ENCODE data around the gene ACTR10. TPM values are rescaled to one million over a fixed set of nuclear protein-coding genes. Genes with fewer than 3 reads are reported as not detected.

ACTR10 gene
- total and polyA plus RNA-seq, 5 donors, result 71.3 to 130 (median 77.4) TPM

DNA sequence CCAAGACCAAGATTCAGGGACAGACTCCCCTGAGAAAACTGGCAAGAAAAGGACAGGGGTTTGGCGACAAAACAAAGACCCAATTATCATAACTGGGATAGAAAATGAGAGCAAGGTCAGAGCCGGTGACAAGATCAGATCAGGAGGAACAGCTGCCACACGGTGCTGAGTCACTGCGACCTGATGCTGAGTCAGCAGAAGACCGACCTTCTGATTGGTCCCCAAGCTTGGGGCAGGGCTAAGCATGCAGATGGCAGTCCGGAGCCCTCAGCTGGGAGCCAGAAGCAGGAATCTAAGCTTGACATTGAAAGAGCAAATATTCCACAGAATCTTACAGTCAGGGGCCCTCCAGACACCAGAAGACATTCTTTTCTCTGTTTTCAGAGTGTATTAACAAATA is 28.9 kb upstream of the ACTR10 start:
- DNase-seq (peak; percentile 77 to 85 (median 81)), ATAC-seq (peak; percentile 92 to 96)
- Histone ChIP-seq H3K27me3 (ENCODE audit: control insufficient read depth, insufficient read depth) (no peaks in the 10 kb centered on the region), H3K4me3 (ENCODE audit: low read length) (no peak overlapping the region), H3K4me1 (ENCODE audit: control insufficient read depth, insufficient read depth, low read length) (peaks cover 2% of the 10 kb centered on the region), H3K27ac (ENCODE audit: low read length) (no peak overlapping the region), H3K9me3 (ENCODE audit: control insufficient read depth, low read length) (no peaks in the 10 kb centered on the region)
- WGBS, result 22% methylated on average over 6 of the region's 6 CpGs
- intact Hi-C loops (cut with DNase I), result no loop called here

DNA sequence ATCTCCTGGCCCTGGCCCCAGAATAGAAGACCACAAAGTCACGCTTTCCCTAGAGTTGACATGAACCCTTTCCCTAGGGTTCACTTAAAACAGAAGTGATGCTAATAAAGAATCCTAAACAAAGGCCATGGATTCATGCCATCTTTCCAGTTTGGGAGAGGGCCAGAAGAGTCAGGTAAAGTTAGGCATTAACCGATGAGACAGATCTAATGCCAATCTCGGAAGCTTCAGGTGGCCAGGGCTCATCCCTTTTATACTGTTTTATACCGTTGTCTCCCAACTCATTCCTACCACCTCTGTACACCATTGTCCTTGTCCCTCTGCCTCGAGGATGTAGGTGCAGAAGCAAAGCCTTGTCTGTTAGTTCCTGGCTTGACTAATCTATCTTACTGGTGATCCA is 22.8 kb upstream of the ACTR10 start:
- Histone ChIP-seq H3K4me1 (ENCODE audit: control insufficient read depth, insufficient read depth, low read length) (no peaks in the 10 kb centered on the region), H3K9me3 (ENCODE audit: control insufficient read depth, low read length) (no peaks in the 10 kb centered on the region), H3K27ac (ENCODE audit: low read length) (no peak overlapping the region), H3K27me3 (ENCODE audit: control insufficient read depth, insufficient read depth) (no peaks in the 10 kb centered on the region), H3K4me3 (ENCODE audit: low read length) (no peak overlapping the region)
- ATAC-seq, result no peak
- DNase-seq, result no peak
- intact Hi-C loops (cut with DNase I), result no loop called here
- WGBS, result 80% methylated on average over 5 of the region's 5 CpGs

DNA sequence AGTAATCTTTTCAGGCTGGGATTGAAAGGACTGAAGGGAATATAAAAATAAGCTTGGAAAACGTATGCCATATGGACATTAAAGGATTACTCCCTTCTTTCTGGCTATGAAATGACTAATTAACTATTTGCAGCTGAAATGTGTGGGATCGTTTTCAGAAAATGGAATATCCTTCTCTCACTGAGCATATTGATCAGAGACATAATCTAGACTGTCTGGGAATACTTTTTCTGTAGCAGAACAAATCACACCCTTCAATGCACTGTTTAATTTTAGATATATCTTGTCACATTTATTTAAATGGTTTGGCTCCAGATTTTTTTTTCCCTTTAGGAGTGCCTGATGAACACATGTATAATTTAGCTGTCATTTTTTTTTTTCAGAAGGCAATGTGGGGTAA is 10.8 kb upstream of the ACTR10 start:
- intact Hi-C loops (cut with DNase I), result no loop called here
- 75% methylated on average over 2 of the region's 2 CpGs for WGBS
- H3K4me1 ChIP-seq (ENCODE audit: control insufficient read depth, insufficient read depth, low read length), result no peaks in the 10 kb centered on the region
- no peaks in the 10 kb centered on the region for H3K27me3 ChIP-seq (ENCODE audit: control insufficient read depth, insufficient read depth)
- DNase-seq, result no peak
- H3K27ac ChIP-seq (ENCODE audit: low read length), result no peak overlapping the region
- ATAC-seq, result no peak
- H3K4me3 ChIP-seq (ENCODE audit: low read length), result no peak overlapping the region
- no peaks in the 10 kb centered on the region for H3K9me3 ChIP-seq (ENCODE audit: control insufficient read depth, low read length)

DNA sequence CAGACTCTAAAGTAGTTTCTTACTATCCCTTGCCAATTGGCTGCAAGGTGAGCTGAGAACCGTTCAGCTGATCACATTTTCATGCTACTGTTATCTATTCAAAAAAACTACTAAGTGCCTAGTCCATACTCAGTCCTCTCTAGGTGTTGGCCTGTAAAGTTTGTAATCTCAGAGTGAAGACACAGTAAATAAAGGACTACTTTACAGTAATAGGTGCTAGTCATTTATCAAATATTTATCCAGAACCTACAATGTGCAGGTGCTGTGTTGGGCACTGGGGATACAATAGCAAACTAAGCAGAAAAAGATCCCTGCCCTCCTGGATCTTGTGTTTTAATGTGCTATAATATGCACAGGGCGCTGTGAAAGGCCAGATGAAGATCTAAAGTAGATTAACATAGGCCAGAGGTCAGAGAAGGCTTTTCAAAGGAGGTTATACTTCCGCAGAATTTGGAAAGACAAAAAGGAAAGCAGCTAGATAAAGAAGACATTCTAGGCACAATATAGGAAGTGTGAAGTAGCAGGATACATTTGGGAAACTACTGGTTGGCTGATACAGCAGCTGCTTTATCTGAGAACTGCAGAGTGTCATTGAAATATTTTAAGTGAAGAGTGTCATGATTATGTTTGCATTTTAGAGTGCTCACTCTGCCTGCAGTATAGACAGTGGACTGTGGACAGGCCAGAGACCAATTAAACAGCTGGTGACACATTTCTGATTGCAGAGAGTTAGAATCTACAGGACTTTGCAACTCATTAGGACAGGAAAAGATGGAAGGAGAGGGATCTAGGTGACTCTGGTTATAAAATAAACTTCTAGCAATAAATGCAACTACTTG is 8.0 kb upstream of the ACTR10 start:
- ATAC-seq (peak in 1 of 2 donors; percentile 26), DNase-seq (no peak)
- Histone ChIP-seq H3K4me3 (ENCODE audit: low read length) (no peak overlapping the region), H3K27ac (ENCODE audit: low read length) (no peak overlapping the region), H3K27me3 (ENCODE audit: control insufficient read depth, insufficient read depth) (no peaks in the 10 kb centered on the region), H3K4me1 (ENCODE audit: control insufficient read depth, insufficient read depth, low read length) (no peaks in the 10 kb centered on the region), H3K9me3 (ENCODE audit: control insufficient read depth, low read length) (no peaks in the 10 kb centered on the region)
- intact Hi-C loops (cut with DNase I), result no loop called here
- 36% methylated on average over 3 of the region's 3 CpGs for WGBS

DNA sequence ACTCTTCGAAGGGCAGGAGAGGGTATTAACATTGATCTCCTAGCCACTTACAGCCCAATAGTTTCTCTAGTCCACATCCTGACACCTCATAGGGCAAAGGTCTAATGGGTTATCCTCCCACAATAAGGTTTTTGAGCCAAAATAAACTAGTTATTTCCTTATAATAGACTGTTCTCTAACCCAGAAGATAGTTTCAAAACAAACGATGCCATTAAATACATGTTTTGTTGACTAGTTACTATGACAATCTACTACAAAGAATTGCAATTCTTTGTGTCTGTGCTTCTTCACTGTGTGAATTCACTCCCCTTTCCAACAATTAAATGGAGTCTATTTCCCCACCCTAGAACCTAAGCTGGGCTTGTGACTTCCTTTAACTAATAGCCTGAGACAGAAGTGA is 6.4 kb upstream of the ACTR10 start:
- DNase-seq (no peak), ATAC-seq (peak in 1 of 2 donors; percentile 84)
- Histone ChIP-seq H3K27me3 (ENCODE audit: control insufficient read depth, insufficient read depth) (no peaks in the 10 kb centered on the region), H3K4me3 (ENCODE audit: low read length) (no peak overlapping the region), H3K27ac (ENCODE audit: low read length) (no peak overlapping the region), H3K4me1 (ENCODE audit: control insufficient read depth, insufficient read depth, low read length) (no peaks in the 10 kb centered on the region), H3K9me3 (ENCODE audit: control insufficient read depth, low read length) (no peaks in the 10 kb centered on the region)
- WGBS, result 53% methylated on average over 2 of the region's 2 CpGs
- intact Hi-C loops (cut with DNase I), result no loop called here

DNA sequence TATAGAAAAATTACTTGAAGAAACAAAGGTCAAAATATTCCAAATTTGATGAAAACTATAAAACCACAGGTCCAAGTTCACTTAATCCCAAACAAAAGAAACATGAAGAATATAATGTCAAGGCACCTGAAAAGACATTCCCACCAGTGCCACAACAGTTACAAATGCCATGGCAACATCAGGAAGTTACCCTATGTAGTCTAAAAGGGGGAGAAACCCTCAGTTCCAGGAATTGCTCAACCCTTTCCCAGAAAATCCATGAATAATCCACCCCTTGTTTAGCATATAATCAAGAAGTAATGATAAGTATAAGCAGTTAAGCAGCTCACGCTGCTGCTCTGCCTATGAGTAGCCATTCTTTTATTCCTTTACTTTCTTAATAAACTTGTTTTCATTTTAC is 3.8 kb upstream of the ACTR10 start:
- intact Hi-C loops (cut with DNase I), result no loop called here
- 89% methylated on average over 1 of the region's 1 CpG for WGBS
- Histone ChIP-seq H3K9me3 (ENCODE audit: control insufficient read depth, low read length) (no peaks in the 10 kb centered on the region), H3K4me1 (ENCODE audit: control insufficient read depth, insufficient read depth, low read length) (no peaks in the 10 kb centered on the region), H3K27ac (ENCODE audit: low read length) (no peak overlapping the region), H3K4me3 (ENCODE audit: low read length) (no peak overlapping the region), H3K27me3 (ENCODE audit: control insufficient read depth, insufficient read depth) (no peaks in the 10 kb centered on the region)
- ATAC-seq (no peak), DNase-seq (no peak)

DNA sequence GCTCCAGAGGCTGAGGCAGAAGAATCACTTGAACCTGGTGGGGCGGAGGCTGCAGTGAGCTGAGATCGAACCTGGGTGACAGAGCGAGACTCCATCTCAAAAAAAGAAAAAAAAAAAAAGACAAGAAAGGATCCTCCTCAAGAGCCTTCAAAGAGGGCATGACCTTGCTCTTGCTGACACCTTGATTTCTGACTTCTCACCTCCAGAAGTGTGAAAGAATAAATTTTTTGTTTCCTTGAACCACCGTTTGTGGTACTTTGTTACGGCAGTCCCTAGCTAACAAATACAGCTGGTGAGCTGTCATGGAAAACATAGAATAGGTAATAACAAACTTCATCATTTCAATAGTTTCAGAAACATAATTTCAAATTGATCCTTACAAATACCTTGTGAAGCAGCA is 1.9 kb upstream of the ACTR10 start:
- intact Hi-C loops (cut with DNase I), result no loop called here
- H3K4me1 ChIP-seq (ENCODE audit: control insufficient read depth, insufficient read depth, low read length), result no peaks in the 10 kb centered on the region
- 93% methylated on average over 5 of the region's 5 CpGs for WGBS

DNA sequence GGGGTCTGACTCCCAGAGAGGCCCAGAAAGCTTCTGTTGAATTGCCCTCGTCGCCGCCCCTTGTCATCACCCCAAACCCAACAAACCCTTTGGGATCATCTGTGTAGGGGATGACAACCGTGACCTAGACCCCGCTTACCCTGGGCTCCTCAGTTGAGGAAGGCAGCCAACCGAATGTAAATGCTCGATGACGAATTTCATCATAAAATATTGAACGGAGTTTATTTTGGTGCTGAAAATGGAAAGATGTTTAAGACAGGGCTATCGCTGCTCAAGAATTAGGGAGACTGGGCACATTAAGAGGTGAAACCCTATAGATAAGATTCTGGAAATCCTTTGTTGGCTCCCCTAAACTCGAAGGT is 512 bp downstream of the ACTR10 start:
- peak in 1 of 2 donors; percentile 48 for ATAC-seq

More for the DNA sequence above, 1.9 kb upstream of the ACTR10 start:
- no peak overlapping the region for H3K27ac ChIP-seq (ENCODE audit: low read length)
- ATAC-seq (no peak), DNase-seq (no peak)
- no peak overlapping the region for H3K4me3 ChIP-seq (ENCODE audit: low read length)
- no peaks in the 10 kb centered on the region for H3K9me3 ChIP-seq (ENCODE audit: control insufficient read depth, low read length)
- H3K27me3 ChIP-seq (ENCODE audit: control insufficient read depth, insufficient read depth), result no peaks in the 10 kb centered on the region

DNA sequence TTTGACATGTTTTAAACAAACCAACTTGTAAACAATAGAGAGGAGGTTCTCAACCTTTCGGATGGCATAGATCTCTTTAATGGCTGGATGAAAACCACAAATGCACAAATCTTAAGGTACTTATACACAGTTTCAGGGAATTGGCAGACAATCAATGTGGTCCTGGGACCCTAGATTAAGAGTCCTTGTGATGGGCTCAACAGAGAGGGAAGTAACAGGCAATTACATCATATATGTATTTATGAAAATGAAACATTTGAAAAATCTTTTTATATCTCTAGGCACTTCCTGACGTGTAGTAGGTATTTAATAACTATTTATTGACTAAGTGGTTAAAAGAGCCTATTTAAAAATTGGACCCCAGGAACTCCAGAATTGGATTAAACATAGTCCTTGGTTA is 897 bp downstream of the ACTR10 start:
- Histone ChIP-seq H3K27me3 (ENCODE audit: control insufficient read depth, insufficient read depth) (no peaks in the 10 kb centered on the region), H3K27ac (ENCODE audit: low read length) (no peak overlapping the region), H3K4me1 (ENCODE audit: control insufficient read depth, insufficient read depth, low read length) (no peaks in the 10 kb centered on the region), H3K9me3 (ENCODE audit: control insufficient read depth, low read length) (no peaks in the 10 kb centered on the region), H3K4me3 (ENCODE audit: low read length) (peak overlapping the region; percentile 91)
- intact Hi-C loops (cut with DNase I), result no loop called here
- DNase-seq (no peak), ATAC-seq (no peak)
- WGBS, result 1% methylated on average over 2 of the region's 2 CpGs

More for the DNA sequence above, 512 bp downstream of the ACTR10 start:
- Histone ChIP-seq H3K4me1 (ENCODE audit: control insufficient read depth, insufficient read depth, low read length) (no peaks in the 10 kb centered on the region), H3K4me3 (ENCODE audit: low read length) (peak overlapping the region; percentile 91), H3K27me3 (ENCODE audit: control insufficient read depth, insufficient read depth) (no peaks in the 10 kb centered on the region), H3K9me3 (ENCODE audit: control insufficient read depth, low read length) (no peaks in the 10 kb centered on the region), H3K27ac (ENCODE audit: low read length) (peak overlapping the region; percentile 96)
- no peak for DNase-seq
- intact Hi-C loops (cut with DNase I), result no loop called here
- under 1% methylated on average over 11 of the region's 11 CpGs for WGBS

DNA sequence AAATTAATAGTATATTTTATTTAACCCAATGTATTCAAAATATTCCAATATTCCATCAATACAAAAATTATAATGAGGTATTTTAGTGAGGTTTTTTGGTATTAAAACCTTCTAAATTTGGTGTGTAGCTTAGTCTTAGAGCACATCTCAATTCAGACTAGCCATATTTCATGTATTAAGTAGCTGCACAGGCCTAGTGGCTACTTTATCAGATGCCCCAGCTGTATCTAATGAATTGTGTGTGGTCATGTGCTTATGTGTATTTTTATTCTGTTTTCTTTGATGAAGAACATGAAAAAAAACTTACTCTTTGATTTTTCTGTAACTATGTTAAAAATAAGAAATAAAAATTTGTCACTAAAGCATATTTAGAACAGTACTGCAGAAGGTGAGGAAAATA is 13.2 kb downstream of the ACTR10 start:
- Histone ChIP-seq H3K27ac (ENCODE audit: low read length) (no peak overlapping the region), H3K4me1 (ENCODE audit: control insufficient read depth, insufficient read depth, low read length) (no peaks in the 10 kb centered on the region), H3K4me3 (ENCODE audit: low read length) (no peak overlapping the region), H3K9me3 (ENCODE audit: control insufficient read depth, low read length) (no peaks in the 10 kb centered on the region), H3K27me3 (ENCODE audit: control insufficient read depth, insufficient read depth) (no peaks in the 10 kb centered on the region)
- ATAC-seq (no peak), DNase-seq (no peak)
- intact Hi-C loops (cut with DNase I), result no loop called here

DNA sequence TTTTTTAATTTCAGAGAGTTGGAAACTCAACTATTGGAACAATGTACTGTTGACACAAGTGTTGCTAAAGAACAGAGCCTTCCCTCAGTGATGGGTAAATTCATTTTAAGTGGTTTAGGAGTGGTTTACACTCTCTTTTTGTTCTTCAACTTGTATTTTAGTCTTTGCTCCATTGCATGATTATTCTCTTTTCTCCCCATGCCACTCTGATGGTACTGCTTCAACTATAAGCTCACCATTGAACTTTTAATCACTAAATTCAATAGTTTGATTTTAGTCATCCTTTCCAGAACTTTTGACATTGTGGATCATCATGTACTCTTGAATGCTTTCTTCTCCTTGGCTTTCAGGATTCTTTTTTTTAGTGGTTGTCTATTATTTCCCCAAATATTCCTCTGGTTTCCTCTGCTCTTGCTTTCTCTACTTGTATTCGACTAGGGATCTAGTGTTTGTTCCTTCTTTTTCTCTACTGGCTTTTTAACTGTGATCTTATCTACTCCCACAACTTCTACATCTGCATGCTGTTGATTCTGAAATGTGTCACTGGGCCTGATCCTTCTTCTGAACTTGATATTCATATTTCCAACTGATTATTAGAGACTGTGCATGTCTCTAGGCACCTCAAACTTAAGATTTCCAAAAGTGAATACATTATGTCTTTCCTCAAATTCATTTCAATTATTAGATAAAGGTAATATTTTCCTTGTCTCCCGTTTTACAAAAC is 15.4 kb downstream of the ACTR10 start:
- 90% methylated on average over 2 of the region's 2 CpGs for WGBS
- DNase-seq (no peak), ATAC-seq (no peak)
- Histone ChIP-seq H3K9me3 (ENCODE audit: control insufficient read depth, low read length) (no peaks in the 10 kb centered on the region), H3K4me3 (ENCODE audit: low read length) (no peak overlapping the region), H3K4me1 (ENCODE audit: control insufficient read depth, insufficient read depth, low read length) (no peaks in the 10 kb centered on the region), H3K27me3 (ENCODE audit: control insufficient read depth, insufficient read depth) (no peaks in the 10 kb centered on the region), H3K27ac (ENCODE audit: low read length) (no peak overlapping the region)
- intact Hi-C loops (cut with DNase I), result no loop called here

Data from right cardiac atrium (tissue), 5 donors.